Smooth muscle cell (in vitro differentiated cells): ENCODE results near the gene WNT3. TPM values are rescaled to one million over a fixed set of nuclear protein-coding genes. Genes with fewer than 3 reads are reported as not detected.

Experiments used
- DNase-seq: peaks from one replicate; lab custom pipeline; 2025; ENCODE audit not compliant: unreplicated experiment; lab: John Stamatoyannopoulos, UW
- H2AFZ ChIP-seq: fragments of 200-600 bp; sonication (generic); 2 replicates; pipeline ENCODE4 v1.6.0; 2016; ENCODE audit warnings: antibody characterized with exemption, low read depth, mild to moderate bottlenecking
- H3F3A ChIP-seq: fragments of 200-600 bp; sonication (generic); 2 replicates; pipeline ENCODE4 v1.6.0; 2017; ENCODE audit warnings: antibody characterized with exemption, low read depth
- H3K27ac ChIP-seq: fragments of 200-600 bp; sonication (generic); 2 replicates; pipeline ENCODE4 v1.5.1; 2016; ENCODE audit warnings: low read depth, mild to moderate bottlenecking
- H3K27me3 ChIP-seq: fragments of 200-600 bp; sonication (generic); 2 replicates; pipeline ENCODE4 v1.6.1; 2016; ENCODE audit warnings: low read depth, mild to moderate bottlenecking
- H3K36me3 ChIP-seq: fragments of 200-600 bp; sonication (generic); 2 replicates; pipeline ENCODE4 v1.5.1; 2016; ENCODE audit warnings: low read depth
- H3K4me1 ChIP-seq: fragments of 200-600 bp; sonication (generic); 2 replicates; pipeline ENCODE4 v1.5.1; 2016; ENCODE audit warnings: low read depth
- H3K4me2 ChIP-seq: fragments of 200-600 bp; sonication (generic); 2 replicates; pipeline ENCODE4 v1.6.0; 2016; ENCODE audit warnings: mild to moderate bottlenecking
- H3K4me3 ChIP-seq: fragments of 200-600 bp; sonication (generic); 2 replicates; pipeline ENCODE4 v1.5.1; 2016; ENCODE audit warnings: mild to moderate bottlenecking
- H3K79me2 ChIP-seq: fragments of 200-600 bp; sonication (generic); 2 replicates; pipeline ENCODE4 v1.6.0; 2016; ENCODE audit warnings: low read depth, mild to moderate bottlenecking
- H3K9ac ChIP-seq: fragments of 200-600 bp; sonication (generic); 2 replicates; pipeline ENCODE4 v1.6.0; 2016; ENCODE audit warnings: low read depth
- H3K9me3 ChIP-seq: fragments of 200-600 bp; sonication (generic); replicated peaks from 2 replicates; pipeline ENCODE4 v1.5.1; 2016; ENCODE audit warnings: low read depth
- H4K20me1 ChIP-seq: fragments of 200-600 bp; sonication (generic); 2 replicates; pipeline ENCODE4 v1.6.0; 2016; ENCODE audit warnings: low read depth
- CTCF ChIP-seq: fragments of 200-600 bp; sonication (generic); IDR thresholded peaks from 2 replicates; pipeline ENCODE4 v1.5.1; 2017; ENCODE audit warnings: borderline replicate concordance, mild to moderate bottlenecking, antibody characterized with exemption; ENCODE audit not compliant: insufficient read depth, poor library complexity, severe bottlenecking
- WGBS: methylation state at CpG from one replicate; pipeline ENCODE4 v1.1.7; 2016; ENCODE audit warnings: low lambda C conversion rate; 5-methylcytosine and 5-hydroxymethylcytosine counted together
- polyA plus RNA-seq: library from polyadenylated mRNA; unstranded; fragments of >200 nt; fragmentation: Nextera tagmentation; extraction: Ambion mirVana; gene quantifications from 2 replicates; pipeline ENCODE4 v1.2.1, GENCODE V29; 2016
- total RNA-seq: library from RNA; depleted of rRNA; stranded (reverse); fragments of >200 nt; gene quantifications from 2 replicates; pipeline ENCODE4 v1.2.3, GENCODE V29; 2014

Gene WNT3
- total and polyA plus RNA-seq, 2 experiments from 2014 or later, result 2.9 to 6.2 TPM

DNA sequence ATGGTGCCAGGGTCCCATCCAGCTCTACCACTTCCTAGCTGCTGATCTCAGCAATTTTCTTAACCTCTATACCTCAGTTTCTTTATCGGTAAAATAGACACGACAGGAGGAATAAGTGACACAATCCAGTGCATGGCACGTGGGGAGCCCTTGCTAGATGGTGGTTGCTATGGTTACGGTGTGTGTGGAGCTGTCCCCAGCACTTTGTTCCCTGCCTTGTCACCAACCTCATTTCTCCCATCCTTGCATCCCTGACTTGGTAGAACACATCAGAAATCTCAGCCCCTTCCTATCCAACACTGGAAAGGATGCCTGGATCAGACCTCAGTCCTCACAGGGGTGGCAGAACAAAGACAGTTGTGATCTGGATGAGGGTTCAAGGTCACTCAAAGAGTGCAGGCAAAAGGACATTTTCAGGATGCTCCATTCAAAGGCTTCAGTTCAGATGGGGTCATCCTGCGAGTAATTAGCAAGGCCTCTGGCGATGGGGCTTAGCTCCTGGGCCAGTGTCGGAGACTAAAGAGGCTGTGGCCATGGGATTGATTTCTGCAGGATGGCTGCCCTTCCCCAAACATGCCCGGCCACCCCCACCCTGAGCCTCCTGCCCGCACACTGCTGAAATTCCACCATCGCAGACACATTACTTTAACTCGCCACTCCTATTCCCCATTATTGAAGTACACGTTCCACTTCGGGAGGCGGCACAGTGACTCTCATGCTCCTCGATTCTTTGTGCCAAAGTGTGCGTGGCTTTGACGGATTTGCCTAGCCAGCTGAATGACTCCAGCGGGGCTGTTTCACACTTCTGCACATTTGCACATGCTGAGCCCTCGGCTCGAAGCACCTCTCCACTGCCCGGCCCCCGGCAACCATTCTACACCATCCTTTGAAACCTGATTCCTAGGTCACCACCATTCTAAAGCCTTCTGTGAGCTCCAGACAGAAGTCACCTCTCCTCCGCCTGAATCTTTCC is 40.3 kb downstream of the WNT3 start:
- Histone ChIP-seq H3K4me1 (no peaks in the 10 kb centered on the region), H3K27me3 (no peaks in the 10 kb centered on the region), H3K9ac (no peak overlapping the region), H4K20me1 (no peaks in the 10 kb centered on the region), H3K27ac (no peak overlapping the region), H3K4me3 (no peak overlapping the region), H3F3A (peaks cover 1% of the 10 kb centered on the region), H3K36me3 (no peaks in the 10 kb centered on the region), H2AFZ (no peak overlapping the region), H3K9me3 (no peaks in the 10 kb centered on the region), H3K4me2 (no peak overlapping the region), H3K79me2 (no peaks in the 10 kb centered on the region)
- DNase-seq, result no peak
- TF ChIP-seq CTCF, result no peak
- 88% methylated on average over 23 of the region's 23 CpGs for WGBS

DNA sequence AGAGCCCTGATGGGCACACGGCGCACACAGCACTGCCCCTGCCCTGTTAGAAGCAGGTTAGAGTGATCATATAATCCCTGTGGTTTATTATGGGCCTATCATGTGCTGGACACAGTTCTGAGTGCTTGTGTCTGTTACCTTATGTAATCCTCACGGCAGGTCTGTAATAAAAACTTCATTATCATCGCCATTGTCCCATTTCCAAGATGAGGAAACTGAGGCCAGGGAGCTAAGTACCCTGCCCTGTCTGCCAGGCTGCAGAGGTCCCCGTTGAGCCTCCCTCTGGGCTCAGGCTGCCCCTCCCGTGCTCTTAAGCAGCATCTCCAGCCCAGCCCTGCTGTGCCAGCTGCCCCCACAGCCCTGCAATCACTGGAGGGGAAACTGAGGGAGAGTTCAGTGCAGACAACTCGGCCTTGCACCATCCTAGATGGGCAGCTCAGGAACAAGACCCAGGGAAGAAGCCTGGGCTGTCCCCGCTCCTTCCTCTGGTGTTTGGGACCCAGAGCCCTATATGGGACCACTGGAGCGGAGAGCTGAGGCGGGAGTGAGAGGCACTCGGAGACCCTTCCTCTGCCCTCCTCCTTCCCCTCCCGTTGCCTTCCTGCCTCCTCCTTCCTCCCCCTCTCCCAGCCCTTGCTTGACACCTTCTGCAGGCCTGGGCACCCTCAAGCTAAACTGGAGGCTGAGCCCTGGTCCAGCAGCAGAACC is 42.0 kb downstream of the WNT3 start:
- Histone ChIP-seq H3K4me3 (no peak overlapping the region), H3F3A (peaks cover 12% of the 10 kb centered on the region), H3K9me3 (no peaks in the 10 kb centered on the region), H3K36me3 (no peaks in the 10 kb centered on the region), H3K79me2 (no peaks in the 10 kb centered on the region), H3K4me1 (peaks cover 9% of the 10 kb centered on the region), H3K4me2 (no peak overlapping the region), H2AFZ (no peak overlapping the region), H3K9ac (no peak overlapping the region), H4K20me1 (no peaks in the 10 kb centered on the region), H3K27me3 (no peaks in the 10 kb centered on the region), H3K27ac (no peak overlapping the region)
- TF ChIP-seq CTCF, result no peak
- 91% methylated on average over 12 of the region's 12 CpGs for WGBS
- DNase-seq, result no peak

DNA sequence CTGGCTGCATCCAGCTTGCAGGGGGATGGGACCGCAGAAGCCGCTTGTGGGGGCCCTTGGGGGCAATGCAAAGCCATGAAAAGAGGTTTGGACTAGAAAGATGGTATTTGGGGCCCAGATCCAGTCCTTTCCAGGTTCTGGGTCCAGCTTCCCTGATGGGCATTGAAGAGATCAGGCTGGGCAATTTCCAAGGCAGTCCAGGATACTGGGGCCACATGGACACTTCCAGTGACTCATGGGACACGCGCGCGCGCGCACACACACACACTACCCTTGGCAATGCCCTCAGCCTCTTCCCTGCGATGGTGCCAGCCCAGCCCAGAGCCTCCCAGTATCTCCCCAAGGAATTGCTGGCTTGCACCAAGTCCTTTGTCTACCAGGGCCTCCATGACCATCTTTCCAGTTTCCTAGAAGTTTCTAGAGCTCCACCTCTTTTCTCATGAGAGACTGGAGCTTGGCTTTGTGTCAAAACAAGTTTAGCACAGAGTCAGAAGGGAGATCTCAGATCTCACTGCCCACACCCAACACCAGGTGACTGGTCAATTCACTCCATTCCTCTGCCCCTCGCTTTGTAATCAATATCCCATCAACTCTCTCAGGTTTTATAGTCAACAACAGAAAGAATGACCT is 44.3 kb downstream of the WNT3 start:
- Histone ChIP-seq H3K27ac (no peak overlapping the region), H3F3A (peaks cover 12% of the 10 kb centered on the region), H3K79me2 (no peaks in the 10 kb centered on the region), H2AFZ (no peak overlapping the region), H3K4me1 (peaks cover 9% of the 10 kb centered on the region), H3K9ac (no peak overlapping the region), H3K27me3 (no peaks in the 10 kb centered on the region), H3K36me3 (no peaks in the 10 kb centered on the region), H3K4me2 (no peak overlapping the region), H4K20me1 (no peaks in the 10 kb centered on the region), H3K9me3 (no peaks in the 10 kb centered on the region), H3K4me3 (no peak overlapping the region)
- whole genome bisulfite sequencing, result 89% methylated on average over 10 of the region's 10 CpGs
- no peak for DNase-seq
- no peak for TF ChIP-seq CTCF
